ENCODE results near the gene RAG1. TPM values are rescaled to one million over a fixed set of nuclear protein-coding genes. Genes with fewer than 3 reads are reported as not detected.

Gene RAG1
- 0.42 and 0.99 TPM in 2 replicates for total RNA-seq

GRCh38 chr11:36567694-36568093 lies at the start of gene RAG1:
Gene RAG1, plus strand, starts transcription at chr11:36568007. Its CDS starts 5,298 bp downstream, at chr11:36573305.

DNA sequence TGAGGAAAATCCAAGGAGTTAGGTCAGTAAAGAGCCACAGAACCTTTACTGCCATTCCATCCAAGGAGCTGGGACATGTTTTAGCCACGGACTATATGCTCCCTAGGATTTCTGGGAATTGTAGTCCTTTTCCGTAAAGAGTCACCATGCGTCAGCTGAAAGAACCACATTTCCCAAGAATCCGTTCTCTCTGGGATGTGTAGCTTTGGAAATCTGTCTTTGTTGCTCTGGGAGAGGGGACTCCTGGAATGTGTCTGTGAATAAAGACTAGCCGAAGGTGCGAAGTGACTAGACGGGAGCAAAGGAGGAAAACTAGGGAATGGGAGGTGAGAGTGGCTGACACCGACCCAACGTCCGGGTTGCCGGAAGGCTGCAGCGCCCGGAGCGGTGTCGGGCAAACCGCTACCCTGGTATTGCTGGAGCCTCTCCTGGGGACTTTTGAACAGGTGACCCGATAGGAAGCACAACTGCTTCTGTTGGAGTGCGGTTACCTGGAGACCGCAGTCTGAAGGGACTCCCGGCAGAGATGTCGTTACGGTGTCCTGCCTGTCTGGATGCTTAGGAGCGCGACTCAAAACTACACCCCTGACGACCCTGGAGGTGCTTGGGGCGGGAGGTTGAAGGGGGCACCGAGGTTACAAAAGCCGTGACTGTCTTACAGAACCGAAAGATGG lies 26.6 kb downstream of the RAG1 start, which contains the start of gene IFTAP:
IFTAP (plus strand) TSS at position 187 of the 674 bp plus-strand sequence. CDS start 15,602 bp downstream, outside the sequence.

GRCh38 chr11:36598051-36598450 lies 30.2 kb downstream of the RAG1 start, which contains the start of gene RAG2:
Gene RAG2, minus strand, starts transcription at chr11:36598236. Its CDS starts 4,068 bp downstream, at chr11:36594168.

Other genes with a start within 250 kb of the RAG1 start
- gene TRAF6, start 57.7 kb upstream of the RAG1 start, total RNA-seq, result 4.4 and 7.5 TPM in 2 replicates
- 14.2 and 17.5 TPM in 2 replicates for gene IFTAP, start 26.5 kb downstream of the RAG1 start, total RNA-seq
- gene RAG2, start 30.2 kb downstream of the RAG1 start, total RNA-seq, result not detected in 2 replicates